Epithelial cell of proximal tubule (primary cell): ENCODE results near the gene TSGA10IP. TPM values are rescaled to one million over a fixed set of nuclear protein-coding genes. Genes with fewer than 3 reads are reported as not detected.

ENCODE experiments used
- DNase-seq: peaks from one replicate; pipeline ENCODE4 v3.0.0-alpha.2; 2011; ENCODE audit warnings: low read depth
- H3K4me3 ChIP-seq: 2 replicates; pipeline ENCODE4 v1.5.1; 2011; ENCODE audit warnings: low read depth, mild to moderate bottlenecking, low read length
- total RNA-seq: library from RNA; depleted of rRNA; stranded (reverse); fragments of >200 nt; gene quantifications from 2 replicates; pipeline ENCODE4 v1.2.3, GENCODE V29; 2015
- TF ChIP-seq, protein P1 (sequence below): conservative IDR thresholded peaks from 2 replicates; pipeline ENCODE4 v1.5.1; 2012; ENCODE audit warnings: low read depth, mild to moderate bottlenecking, low read length

TSGA10IP gene
- total RNA-seq, 1 donor from 2014 or later, result not detected

DNA sequence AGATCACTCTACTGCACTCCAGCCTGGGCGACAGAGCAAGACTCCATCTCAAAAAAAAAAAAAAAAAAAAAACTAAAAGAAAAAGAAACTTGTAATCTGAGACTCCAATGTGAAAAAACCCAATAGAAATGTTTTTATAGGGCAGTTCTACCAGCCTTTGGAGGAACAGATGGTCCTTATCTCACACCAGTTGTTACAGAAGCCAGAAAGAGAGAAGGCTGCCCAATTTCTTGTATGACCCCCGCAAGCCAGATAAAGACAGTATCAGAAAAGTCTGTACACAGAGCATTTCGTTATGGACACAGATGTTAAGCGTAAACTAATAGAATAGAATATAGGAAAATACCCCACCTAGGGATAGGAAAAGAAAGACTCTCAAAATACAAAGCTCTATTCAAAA lies 11.3 kb upstream of the TSGA10IP start:
- no peak overlapping the region for H3K4me3 ChIP-seq
- TF ChIP-seq, protein P1, sequence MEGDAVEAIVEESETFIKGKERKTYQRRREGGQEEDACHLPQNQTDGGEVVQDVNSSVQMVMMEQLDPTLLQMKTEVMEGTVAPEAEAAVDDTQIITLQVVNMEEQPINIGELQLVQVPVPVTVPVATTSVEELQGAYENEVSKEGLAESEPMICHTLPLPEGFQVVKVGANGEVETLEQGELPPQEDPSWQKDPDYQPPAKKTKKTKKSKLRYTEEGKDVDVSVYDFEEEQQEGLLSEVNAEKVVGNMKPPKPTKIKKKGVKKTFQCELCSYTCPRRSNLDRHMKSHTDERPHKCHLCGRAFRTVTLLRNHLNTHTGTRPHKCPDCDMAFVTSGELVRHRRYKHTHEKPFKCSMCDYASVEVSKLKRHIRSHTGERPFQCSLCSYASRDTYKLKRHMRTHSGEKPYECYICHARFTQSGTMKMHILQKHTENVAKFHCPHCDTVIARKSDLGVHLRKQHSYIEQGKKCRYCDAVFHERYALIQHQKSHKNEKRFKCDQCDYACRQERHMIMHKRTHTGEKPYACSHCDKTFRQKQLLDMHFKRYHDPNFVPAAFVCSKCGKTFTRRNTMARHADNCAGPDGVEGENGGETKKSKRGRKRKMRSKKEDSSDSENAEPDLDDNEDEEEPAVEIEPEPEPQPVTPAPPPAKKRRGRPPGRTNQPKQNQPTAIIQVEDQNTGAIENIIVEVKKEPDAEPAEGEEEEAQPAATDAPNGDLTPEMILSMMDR, result no peak
- DNase-seq, result no peak

DNA sequence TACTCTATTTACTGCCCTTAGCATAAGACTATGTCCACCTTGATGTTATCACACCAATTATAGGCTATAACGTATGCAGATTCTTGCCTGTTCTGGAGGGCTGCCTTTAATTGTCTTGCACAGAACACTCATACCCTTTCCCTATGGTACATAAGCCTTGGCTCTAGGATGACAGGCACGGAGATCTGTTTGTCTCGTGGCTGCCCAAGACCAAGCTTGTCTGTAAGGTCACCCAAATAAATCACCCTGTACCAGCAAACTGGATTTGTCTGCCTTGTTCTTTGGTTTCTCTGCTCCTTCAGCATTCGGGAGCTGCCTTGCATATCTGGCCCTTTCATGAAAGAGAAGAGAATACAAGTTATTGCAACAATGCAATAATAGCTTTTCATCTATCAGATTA lies 7.5 kb upstream of the TSGA10IP start:
- no peak for DNase-seq
- no peak overlapping the region for H3K4me3 ChIP-seq
- TF ChIP-seq, protein P1, result no peak

DNA sequence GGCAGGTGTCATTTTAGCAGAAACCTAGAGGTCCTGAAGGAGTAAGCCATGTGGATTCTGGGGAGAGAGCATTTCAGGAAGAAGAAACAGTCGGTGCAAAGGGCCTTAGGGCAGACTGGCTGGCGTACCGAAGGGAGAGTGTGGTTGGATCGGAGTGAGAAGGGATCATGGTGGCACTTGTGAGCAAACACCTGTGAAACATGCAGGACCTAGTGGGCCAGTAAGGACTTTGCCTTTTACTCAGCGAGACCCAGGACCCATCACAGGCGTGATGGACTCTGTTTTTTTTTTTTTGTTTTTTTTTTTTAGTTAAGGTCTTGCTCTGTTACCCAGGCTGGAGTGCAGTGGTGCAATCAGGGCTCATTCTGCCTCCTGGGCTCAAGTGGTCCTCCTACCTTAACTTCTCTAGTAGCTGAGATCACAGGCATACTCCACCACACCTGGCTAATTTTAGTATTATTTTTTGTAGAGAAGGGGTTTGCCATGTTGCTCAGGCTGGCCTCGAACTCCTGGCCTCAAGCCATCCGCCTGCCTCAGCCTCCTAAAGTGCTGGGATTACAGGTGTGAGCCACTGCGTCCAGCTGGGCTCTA lies 3.5 kb upstream of the TSGA10IP start:
- no peak for DNase-seq
- no peak overlapping the region for H3K4me3 ChIP-seq
- TF ChIP-seq, protein P1, result no peak

DNA sequence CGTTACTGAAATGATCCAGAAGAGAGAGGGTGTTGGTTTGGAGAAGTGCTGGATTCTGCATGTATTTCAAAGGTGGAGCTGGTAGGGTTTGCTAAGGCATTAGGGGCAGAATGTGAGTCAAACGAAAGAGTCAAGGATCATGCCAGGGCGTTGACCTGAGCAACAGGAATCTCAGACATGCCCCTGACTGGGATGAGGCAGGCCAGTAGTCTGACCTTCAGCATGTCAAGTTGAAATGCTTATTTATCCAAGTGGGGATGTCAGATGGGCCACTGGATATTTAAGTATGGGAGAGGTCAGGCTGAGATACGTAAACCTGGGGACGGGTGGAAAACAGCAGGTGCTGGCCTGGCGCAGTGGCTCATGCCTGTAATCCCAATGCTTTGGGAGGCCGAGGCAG lies 2.7 kb upstream of the TSGA10IP start:
- TF ChIP-seq, protein P1, result no peak

DNA sequence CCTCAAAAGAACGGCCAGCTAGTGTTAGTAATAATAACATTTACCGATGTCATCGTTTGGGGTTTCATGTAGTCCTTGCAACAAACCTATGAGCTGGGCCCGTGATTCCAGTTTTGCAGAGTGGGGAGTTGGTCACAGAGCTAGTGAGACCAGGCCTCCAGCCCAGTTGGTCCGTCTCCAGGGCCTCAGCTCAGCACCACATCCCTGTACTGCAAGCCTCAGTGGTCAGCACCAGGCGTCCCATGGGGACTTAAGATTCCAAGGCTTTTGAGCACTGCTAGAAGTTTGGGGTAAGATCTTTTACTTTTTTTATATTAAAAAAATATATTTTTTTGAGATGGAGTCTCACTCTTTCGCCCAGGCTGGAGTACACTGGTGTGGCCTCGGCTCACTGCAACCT lies 1.1 kb upstream of the TSGA10IP start:
- H3K4me3 ChIP-seq, result no peak overlapping the region
- TF ChIP-seq, protein P1, result no peak
- DNase-seq, result no peak

More for the DNA sequence above, 2.7 kb upstream of the TSGA10IP start:
- no peak for DNase-seq
- H3K4me3 ChIP-seq, result no peak overlapping the region

DNA sequence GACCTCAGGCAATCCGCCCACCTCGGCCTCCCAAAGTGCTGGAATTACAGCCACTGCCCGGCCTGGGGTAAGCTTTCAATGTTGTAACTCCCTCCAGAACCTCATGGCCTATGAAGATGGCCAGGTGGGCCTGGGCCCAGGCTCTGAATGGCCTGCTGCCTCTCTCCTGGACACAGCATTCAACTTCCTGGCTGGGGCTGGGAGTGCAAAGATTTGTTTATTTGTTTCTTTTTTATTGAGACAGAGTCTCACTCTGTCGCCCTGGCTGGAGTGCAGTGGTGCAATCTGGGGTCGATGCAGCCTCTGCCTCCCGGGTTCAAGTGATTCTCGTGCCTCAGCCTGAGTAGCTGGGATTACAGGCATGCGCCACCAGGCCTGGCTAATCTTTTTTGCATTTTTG lies 513 bp upstream of the TSGA10IP start:
- no peak for DNase-seq
- H3K4me3 ChIP-seq, result no peak overlapping the region
- TF ChIP-seq, protein P1, result no peak

DNA sequence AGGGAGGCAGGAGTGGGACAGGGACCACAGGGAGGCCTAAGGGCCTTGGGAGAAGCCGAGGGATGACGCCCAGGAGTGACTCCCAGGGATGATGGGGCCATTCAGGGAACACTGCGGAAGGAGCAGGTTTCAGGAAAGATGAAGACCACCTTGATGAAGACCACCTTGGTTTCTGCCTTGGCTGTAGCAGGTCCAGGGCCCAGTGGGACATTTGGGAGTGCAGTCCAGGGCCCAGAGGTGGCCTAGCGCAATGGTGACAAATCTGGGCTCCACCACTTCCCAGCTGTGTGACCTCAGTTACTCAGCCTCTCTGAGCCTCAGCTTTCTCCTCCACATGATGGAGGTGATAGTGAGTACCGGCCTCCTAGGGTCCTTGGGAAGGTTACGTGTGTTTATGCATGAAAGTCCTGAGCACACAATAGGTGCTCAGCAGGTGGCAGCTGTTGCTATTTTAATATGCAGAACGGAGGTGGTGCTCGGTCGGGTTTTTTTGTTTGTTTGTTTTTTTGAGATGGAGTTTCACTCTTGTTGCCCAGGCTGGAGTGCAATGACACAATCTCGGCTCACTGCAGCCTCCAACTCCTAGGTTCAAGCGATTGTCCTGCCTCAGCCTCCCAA lies 770 bp downstream of the TSGA10IP start:
- no peak for DNase-seq
- TF ChIP-seq, protein P1, result no peak
- no peak overlapping the region for H3K4me3 ChIP-seq
